NCI-H226 (cell line): ENCODE results near the gene FNDC3A.
"Not testable (repeated sequence)": the region's sequence is repeated elsewhere in the genome, so short reads cannot be mapped to it uniquely, and the experiment has no call there.

ENCODE experiments used
- DNase-seq: peaks from one replicate; pipeline ENCODE4 v3.0.0-alpha.2; 2015

The FNDC3A gene

GRCh38 chr13:49046002-49046401, 70.3 kb downstream of the FNDC3A start:
- DNase-seq = no peak

GRCh38 chr13:49046519-49046918, 70.8 kb downstream of the FNDC3A start:
- no peak for DNase-seq

GRCh38 chr13:49052813-49053212, 77.1 kb downstream of the FNDC3A start:
- DNase-seq = peak; percentile 26

GRCh38 chr13:49053215-49053614, 77.5 kb downstream of the FNDC3A start:
- no peak for DNase-seq

GRCh38 chr13:49053906-49054305, 78.2 kb downstream of the FNDC3A start:
- DNase-seq = no peak

- no peak for DNase-seq
Observed at GRCh38 chr13:49055021-49055420, 79.3 kb downstream of the FNDC3A start.

GRCh38 chr13:49057176-49057575, 81.5 kb downstream of the FNDC3A start:
- no peak for DNase-seq

GRCh38 chr13:49058761-49059160, 83.0 kb downstream of the FNDC3A start:
- no peak for DNase-seq

GRCh38 chr13:49060678-49061387, 85.1 kb downstream of the FNDC3A start:
- peak; percentile 57 for DNase-seq

- DNase-seq = not testable (repeated sequence)
Observed at GRCh38 chr13:49061388-49061752, 85.7 kb downstream of the FNDC3A start.

GRCh38 chr13:49062297-49062896, 86.7 kb downstream of the FNDC3A start:
- peak; percentile 25 for DNase-seq

- DNase-seq = no peak
Observed at GRCh38 chr13:49063011-49063410, 87.3 kb downstream of the FNDC3A start.

- DNase-seq = peak; percentile 51
Observed at GRCh38 chr13:49063497-49063896, 87.8 kb downstream of the FNDC3A start.

- no peak for DNase-seq
Observed at GRCh38 chr13:49064476-49064875, 88.8 kb downstream of the FNDC3A start.

GRCh38 chr13:49066856-49067255, 91.1 kb downstream of the FNDC3A start:
- no peak for DNase-seq

GRCh38 chr13:49068498-49068897, 92.8 kb downstream of the FNDC3A start:
- not testable (repeated sequence) for DNase-seq

- DNase-seq = not testable (repeated sequence)
Observed at GRCh38 chr13:49070021-49070420, 94.3 kb downstream of the FNDC3A start.

GRCh38 chr13:49071341-49071937, 95.7 kb downstream of the FNDC3A start:
- no peak for DNase-seq

- DNase-seq = peak; percentile 97
Observed at GRCh38 chr13:49082653-49083536, 107.2 kb downstream of the FNDC3A start.

- no peak for DNase-seq
Observed at GRCh38 chr13:49084961-49085360, 109.2 kb downstream of the FNDC3A start.

GRCh38 chr13:49086722-49087121, 111.0 kb downstream of the FNDC3A start:
- DNase-seq = no peak

GRCh38 chr13:49093376-49093775, 117.7 kb downstream of the FNDC3A start:
- DNase-seq = no peak

GRCh38 chr13:49097374-49097773, 121.7 kb downstream of the FNDC3A start:
- DNase-seq = peak; percentile 59
